Dermis microvascular lymphatic vessel endothelial cell (primary cell): ENCODE results near the gene FAM229B. TPM values are rescaled to one million over a fixed set of nuclear protein-coding genes. Genes with fewer than 3 reads are reported as not detected.
"Not testable (repeated sequence)": the region's sequence is repeated elsewhere in the genome, so short reads cannot be mapped to it uniquely, and the experiment has no call there.

Experiments
- DNase-seq, 2 donors: peaks; one replicate each; pipeline versions ENCODE4 v3.0.0 to v3.0.0-alpha.2; 2010; ENCODE audit warnings: low read depth in 2 of 2
- total RNA-seq: library from RNA; depleted of rRNA; stranded (reverse); fragments of >200 nt; gene quantifications from 2 replicates; pipeline ENCODE4 v1.2.1, GENCODE V29; 2014

FAM229B gene
- total RNA-seq, 1 donor from 2014 or later: 6.4 TPM

DNA sequence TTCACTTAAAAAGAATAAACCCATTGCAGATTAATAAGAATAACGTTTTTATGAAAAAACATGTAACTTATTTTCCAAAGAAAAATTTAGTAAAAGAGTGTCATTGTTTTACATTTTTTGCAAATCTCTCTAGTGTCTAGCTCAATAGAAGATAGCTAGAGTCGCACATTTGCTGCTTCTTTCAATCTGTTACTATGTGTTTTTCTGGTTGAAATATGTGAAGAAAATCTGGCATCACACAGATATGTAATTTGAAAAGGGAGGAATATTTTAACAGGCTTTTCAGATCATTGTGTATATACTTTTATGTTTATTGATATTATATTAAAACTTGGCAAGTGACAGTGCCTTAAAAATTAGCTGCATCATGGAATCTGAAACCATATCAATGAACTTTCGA is 24.4 kb upstream of the FAM229B start:
- DNase-seq: no peak

DNA sequence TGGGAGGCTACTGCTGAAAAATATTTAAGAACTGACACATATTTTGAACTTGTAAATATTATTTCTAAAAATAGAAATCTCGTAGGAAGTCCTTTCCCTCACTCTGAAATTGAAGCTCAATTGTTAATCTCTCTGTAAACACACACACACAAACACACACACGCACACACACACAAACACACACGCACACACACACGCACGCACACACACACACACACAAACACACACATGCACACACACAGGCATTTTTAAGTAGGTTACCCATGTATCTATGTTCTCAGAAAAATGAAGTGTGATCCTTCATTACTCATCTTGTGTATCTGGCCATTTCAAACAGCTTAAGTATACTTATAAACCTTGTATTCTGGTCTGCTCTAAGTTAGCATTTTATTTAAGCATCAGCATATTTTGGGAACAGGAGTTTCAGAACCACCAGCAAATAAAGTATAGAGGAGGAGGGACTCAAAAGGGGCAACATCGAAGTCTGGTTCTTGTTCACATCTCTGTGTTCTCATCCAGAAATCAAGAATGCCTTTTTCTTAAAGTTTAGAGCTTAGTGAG is 21.9 kb upstream of the FAM229B start:
- DNase-seq: no peak

DNA sequence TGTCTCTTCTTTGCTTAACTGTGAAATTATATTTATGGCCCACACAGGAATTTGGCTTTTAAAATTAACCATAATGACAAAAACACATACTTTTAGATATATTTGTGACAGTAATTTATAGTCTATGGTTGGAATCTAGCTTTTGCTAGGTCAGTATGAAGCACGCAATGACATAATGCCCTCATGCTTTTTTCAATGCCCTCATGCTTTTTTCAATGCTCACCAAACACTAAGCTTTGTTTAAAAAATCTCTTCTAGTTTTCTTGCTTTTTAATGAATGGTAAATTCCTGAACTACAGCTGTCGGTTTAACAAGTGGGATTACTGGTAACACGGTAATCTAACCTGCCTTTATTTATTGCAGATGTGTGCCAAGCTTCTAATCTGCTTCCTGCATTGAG is 20.8 kb upstream of the FAM229B start:
- no peak for DNase-seq

DNA sequence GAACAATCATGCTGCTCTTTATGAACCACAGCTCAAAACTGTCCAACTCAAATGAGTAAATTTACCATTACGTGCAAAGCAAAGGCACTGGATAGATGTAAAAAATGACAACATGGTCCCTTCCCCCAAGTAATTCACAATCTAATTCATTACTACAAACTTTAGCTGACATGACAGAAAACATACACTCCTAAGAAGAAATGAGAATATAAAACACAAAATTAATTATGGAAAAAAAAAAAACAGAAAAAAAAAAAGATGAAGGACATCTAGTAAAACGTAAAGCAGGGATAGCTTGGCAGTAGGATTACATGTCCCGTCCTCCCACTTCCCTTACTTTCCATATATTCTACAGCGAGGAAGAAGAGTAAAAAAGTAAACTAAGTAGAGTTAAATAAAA is 5.8 kb upstream of the FAM229B start:
- no peak for DNase-seq

DNA sequence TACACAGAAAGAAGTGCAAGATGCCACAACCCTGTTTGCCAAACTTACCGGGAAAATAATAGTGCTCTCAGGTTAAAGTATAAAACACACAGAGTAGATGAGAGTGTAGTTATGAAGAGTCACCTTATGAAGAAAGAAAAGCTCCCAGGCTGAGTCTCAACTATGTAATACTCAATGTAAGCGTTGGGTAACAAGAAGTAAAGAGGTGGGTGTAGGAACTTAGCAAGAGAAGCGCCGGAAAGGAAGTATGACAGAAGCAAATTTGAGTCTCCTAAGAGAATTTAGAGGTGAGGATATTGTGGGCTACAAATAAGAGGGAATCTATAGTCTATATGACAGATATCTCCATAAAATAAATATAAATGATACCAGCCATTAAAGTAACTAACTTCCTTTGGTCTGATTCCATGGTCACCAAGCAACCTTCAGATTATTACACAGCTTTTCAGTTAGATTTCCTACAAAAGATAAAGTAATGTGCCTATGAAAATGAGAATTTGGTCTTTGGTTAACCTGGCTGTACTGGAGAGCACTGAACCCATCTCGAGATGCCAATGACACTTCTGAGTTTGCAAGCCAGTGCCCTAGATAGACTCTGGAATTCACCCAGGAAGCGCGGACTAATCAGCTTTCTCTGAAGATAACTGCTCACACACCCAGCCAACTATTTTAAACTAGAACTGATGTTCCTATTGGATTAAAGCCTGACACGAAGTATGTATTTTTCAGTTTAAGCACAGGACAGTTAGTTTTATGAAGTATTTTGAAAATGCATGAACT is 1.9 kb upstream of the FAM229B start:
- DNase-seq: no peak

DNA sequence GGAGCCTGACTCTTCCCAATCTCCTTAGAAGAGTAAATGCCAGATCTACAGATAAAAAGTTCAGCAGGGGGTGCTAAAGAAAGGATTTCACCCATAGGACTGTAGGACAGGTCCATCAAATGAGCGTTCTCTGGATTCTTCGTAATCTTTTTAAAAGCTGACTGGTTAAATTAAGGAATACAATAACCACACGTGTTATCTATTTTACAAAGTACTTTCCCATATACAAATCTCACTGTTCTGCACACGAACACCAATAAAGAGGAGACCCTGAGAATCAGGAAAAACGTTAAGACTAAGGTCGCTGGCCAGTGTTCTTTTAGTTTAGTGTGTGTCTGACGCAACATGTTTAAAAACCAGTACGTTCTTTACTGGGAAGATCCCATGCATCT is 651 bp upstream of the FAM229B start:
- peak; percentile 23 to 66 for DNase-seq

DNA sequence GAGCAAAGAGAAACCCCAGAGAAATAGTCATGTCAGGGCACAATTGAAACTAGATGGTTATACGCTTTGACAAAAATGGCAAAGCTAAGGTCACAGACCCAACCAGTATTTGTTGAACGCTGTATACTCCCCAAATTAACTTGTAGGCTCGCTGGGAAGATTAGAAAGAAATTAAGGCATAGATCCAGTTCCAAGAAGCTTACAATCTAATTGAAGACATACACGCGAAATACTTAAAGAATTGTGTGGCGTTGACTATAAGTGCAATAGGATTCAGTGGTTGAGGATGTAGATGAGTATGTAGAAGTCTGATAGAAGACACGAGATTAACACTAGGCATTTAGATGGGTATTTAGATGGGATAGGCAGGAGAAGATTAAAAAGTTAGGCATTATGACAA is 525 bp downstream of the FAM229B start:
- no peak for DNase-seq

DNA sequence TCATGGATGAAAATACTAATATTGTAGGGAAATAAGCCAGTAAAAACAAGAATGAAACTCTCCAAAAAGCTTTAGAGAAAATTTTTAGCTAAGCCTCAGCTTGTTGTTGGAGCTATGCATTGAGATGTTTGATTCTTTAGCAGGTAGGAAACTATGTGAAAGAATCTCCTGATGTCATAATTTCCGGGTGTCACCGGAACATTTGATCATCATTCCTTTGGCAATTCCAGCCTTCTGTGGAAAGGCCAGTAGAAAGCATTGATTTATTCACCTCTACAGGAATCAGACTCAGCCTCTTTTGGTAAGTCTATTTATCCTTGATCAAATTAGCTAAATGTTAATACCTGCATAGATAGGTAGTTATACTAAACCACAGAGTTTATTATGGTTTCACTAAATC is 9.5 kb downstream of the FAM229B start:
- DNase-seq: peak; percentile 27 to 84

DNA sequence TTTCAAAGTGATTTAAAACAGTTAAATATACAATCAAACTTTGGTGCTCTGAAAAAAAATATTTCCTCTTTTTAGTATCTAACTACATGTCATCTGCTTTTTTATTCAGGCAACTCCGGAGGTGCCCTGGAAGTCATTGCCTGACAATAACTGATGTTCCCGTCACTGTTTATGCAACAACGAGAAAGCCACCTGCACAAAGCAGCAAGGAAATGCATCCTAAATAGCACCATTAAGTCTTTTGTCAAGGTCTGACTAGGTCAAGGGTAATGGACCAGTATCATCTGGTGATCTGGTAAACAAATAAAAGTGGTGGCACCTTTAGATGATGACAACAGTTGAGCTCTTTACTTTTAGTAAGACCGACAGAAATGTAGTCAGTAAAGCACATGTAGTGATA is 13.2 kb downstream of the FAM229B start:
- DNase-seq: peak in 1 of 2 donors; percentile 28

DNA sequence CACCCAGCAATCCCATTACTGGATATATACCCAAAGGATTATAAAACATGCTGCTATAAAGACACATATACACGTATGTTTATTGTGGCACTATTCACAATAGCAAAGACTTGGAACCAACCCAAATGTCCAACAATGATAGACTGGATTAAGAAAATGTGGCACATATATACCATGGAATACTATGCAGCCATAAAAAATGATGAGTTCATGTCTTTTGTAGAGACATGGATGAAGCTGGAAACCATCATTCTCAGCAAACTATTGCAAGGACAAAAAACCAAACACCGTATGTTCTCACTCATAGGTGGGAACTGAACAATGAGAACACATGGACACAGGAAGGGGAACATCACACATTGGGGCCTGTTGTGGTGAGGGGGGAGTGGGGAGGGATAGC is 18.6 kb downstream of the FAM229B start:
- not testable (repeated sequence) for DNase-seq

DNA sequence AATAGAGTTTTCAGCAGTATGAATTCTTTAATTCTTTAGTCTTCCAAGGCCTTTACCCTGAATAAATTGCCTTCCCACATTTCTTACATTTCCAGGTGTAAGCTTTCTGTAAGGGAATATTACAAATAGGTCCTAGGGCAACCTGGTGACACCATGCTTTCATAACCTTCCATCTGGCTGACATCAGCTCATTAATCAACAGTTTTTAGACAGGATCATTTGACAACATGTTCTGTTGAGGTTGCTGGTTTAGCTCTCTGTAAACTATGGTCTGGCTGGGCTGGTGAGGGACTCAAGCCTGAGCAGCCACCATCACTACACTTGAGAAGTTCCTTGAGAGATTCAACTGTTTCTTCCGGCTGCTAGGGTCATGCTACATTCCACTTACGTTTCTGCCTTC is 19.2 kb downstream of the FAM229B start:
- DNase-seq: no peak

DNA sequence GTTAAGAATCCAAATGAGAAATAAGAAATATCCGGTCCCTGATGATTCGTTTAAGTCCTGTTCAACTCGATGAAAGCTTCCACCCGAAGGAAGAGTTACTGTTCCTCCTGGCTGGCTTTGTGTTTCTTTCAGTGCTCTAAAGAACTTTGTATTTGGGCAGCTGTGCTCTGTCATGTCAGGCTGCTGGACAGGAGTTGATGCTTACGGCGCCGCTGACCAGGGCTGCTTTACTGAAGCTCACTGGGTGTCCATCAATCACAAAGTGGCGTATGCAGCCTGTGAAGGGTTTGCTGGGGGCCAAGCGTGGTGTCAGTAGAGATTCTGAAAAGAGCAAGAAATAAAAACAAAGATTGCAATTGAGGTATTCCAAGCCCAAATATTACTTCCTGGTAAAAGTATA is 21.9 kb downstream of the FAM229B start:
- no peak for DNase-seq

DNA sequence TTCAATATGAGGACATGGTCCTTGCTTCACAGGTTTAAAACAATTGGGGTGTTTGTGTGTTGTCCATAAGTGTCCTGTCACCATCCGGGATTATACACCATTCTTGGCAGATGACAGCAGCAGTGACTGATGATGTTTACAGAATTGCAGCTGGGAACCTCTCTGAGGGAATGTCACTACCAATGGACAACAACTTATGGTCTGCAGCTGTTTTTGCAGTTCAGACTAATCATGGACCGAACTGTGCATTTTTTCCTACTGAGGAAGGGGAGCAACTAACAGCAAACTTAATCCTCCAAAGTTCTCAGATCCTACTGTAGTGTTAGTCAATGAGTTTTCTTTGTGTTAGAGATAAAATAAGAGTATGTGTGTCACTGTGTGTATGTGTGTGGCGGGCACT is 26.0 kb downstream of the FAM229B start:
- DNase-seq: no peak

DNA sequence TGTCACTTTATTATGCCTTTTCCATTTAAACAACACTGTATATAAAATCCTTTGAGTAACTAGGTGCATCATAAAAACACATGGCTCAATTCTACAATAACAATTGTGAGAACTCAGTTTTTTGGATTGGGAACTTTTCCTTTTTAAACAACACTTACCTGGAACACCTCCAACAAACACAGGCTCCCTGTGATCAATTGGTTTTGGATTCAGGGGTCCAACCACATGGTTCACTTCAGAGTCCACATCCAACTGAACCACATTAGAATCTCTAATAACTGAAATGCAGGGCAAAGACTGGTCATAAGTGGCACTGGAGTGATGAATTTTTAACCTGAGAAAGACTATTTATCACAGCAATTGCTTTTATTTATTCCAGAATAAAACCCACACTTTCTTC is 26.5 kb downstream of the FAM229B start:
- peak in 1 of 2 donors; percentile 29 for DNase-seq

DNA sequence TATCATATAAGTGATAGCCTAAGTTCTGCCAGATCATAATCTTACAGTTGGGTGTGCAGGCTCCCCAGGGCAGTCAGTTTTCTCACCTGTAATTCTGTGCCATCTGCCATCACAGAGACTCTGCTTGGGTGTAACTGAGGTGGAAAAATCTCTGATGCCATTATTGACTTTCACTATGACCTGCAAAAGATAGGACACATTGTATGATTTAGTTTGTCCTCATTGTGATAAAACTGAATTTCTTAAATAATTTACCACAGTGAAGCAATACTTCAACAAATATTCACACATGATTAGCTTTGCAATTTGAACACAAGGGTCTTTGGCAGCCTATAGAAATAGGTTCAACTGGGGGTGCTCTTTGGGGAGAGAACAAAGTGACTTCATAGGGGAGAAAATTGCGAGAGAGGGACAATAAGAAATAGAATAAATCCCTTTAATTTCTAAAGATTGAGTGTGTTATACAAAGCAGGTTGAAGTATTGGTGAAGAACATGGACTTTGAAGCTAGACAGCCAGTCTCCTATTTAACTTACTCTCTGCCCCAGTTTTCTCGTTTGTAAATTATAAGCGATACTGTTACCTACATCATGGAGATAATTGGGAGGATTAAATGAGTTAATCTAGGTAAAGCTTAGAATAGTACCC is 27.3 kb downstream of the FAM229B start:
- no peak for DNase-seq

DNA sequence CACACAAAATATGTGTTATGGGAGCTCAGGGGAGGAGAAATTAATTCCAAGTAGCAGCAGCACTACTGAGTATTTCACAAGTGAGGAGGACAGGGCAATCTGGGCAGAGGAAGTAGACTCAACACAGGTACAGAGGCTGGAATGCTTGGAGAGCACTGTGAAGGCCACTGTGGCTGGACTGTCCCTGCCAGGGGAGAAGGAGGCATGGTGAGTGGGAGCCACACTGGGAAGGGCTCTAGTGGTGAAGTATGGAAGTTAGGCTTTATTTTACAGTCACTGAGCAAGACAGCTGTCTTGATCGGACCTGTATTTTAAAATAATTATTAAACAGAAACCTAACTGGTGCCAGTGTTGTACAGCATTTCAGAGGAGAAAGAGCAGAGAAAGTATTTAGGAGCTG is 28.8 kb downstream of the FAM229B start:
- DNase-seq: no peak

DNA sequence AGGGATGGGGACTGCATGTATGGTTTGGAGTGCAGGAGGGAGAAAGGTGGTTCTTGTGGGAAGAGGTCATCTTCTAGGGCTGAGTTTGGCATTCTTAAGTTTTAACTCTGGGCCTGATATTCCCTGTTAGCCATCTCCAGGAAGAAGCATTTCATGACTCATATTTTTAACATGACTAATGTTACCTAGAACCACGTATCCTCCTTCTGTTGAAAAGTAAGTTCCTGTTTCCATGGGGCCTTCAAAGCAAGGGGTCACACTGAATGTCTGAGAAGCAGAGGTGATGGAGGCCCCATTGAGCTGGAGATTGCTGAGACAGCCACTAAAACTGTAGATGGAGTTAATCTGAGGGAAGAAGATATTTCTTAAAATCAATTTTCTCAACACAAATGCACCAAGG is 30.2 kb downstream of the FAM229B start:
- DNase-seq: peak in 1 of 2 donors; percentile 69

DNA sequence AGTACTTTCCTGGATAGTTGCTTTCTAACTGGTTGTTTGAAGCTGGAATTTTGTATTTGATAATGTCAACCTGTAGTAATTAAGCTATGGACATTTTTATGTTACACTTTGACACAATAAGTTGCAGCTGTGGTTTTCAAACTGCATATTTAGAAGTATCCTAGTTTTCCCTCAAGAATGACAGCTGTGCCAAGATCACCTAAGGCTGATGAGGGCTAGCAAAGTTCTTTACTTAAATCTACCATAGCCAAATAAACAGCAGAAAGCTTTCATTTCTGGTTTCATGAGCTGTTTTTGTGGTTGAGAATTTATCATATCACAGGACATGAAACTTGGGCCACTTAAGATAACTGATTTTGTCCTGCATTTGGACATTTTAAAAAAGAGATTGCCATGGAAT is 30.6 kb downstream of the FAM229B start:
- DNase-seq: no peak

DNA sequence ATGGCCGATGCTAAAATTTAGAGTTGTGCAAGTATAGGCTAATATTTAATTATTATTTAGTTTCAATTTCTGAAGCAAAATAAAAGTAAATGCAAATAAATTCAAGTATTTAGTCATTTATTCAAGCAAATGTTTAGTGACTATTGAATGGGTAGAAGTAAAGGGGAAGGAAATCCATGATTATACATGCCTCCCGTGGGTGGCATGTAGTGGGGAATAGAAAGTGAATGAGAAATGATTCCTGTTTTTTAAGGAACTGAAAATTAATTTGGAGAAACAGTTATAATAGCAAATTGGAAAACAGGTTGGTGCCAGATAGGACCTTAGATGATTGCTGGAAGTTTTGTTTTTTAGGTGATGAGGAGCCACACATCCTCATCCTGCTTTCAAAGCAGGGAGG is 35.4 kb downstream of the FAM229B start:
- DNase-seq: no peak

DNA sequence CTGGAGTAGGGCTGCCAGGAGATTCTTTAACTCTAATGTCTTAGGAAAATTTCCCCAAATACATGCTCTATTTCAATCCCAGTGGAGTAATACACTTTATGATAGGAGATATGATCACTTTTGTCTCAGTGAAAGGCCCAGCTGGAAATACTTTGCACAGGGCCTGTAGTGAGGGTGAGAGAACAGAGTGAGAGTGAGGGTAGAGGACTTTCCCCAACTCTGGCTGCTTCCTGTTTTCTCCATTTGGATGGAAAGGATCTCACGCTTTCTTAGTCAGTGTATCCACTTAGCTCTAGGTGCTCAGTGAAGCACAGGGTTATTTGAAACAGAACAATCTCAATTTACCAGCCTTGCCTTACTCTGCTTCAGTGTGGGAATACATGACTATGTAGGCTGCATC is 36.6 kb downstream of the FAM229B start:
- DNase-seq: no peak

DNA sequence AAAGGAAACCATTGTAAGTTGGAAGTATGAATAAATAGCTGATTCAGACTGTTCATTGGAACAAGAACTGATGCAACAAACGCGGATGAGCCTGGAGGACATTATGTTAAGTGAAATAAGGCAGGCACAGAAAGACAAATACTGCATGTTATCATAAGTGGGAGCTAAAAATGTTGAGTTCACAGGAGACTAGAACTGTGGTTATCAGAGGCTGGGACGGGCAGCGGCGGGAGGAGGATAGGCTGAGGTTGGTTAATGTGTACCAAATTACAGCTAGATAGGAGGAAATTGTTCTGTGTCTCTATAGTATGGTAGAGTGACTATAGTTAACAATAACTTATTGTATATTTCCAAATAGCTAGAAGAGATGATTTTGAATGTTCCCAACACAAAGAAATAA is 40.8 kb downstream of the FAM229B start:
- no peak for DNase-seq

DNA sequence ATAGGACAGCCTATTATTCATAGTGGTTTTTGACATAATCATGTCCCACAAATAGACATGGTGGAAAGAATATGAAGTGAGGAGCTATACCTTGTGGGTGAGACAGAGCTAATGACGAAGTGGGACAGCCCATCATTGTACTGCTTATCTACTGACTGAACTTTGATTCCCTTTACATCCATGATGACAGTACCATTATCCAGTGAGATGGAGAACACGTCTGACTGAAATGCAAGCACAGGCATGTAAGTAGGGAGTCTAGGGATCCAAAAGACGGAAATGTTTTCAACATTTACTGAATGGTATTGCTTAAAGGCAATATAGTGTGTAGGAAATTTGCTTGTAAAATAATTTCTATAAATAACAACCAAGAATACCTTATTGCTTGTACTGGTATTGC is 43.5 kb downstream of the FAM229B start:
- no peak for DNase-seq

DNA sequence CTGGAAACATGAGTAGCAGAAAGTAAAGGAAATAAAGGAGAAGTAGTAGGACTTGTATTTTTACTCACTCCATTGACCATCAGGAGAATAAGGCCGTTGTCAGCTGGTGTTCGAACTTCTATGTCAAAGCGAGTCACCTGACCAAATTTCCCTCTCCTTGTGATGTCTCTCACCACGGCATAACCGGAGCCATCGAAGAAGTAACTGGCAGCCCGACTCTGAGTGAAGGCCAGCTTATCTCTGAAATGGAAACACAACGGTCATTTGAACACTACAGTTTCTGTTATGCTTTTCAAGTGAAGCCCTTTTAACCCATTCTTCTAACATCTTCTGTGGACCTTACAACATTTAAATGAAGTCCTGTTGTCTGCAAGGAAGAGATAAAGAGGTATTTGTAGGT is 51.7 kb downstream of the FAM229B start:
- DNase-seq: no peak
